Muscle layer of colon (tissue), 2 donors: ENCODE results near the gene DLK1.

ENCODE experiments used
- H3K27ac ChIP-seq: one replicate; pipeline ENCODE4 v1.7.0; 2013; ENCODE audit warnings: low read depth, mild to moderate bottlenecking, low read length, moderate library complexity
- H3K27me3 ChIP-seq, 2 donors: one replicate each; pipeline ENCODE4 v1.7.0; 2013; ENCODE audit warnings: low read length in 2 of 2, mild to moderate bottlenecking in 2 of 2; ENCODE audit not compliant: insufficient read depth in 2 of 2, control insufficient read depth in 1 of 2
- H3K36me3 ChIP-seq: one replicate; pipeline ENCODE4 v1.7.0; 2013; ENCODE audit warnings: mild to moderate bottlenecking, low read length; ENCODE audit not compliant: insufficient read depth
- H3K4me1 ChIP-seq: one replicate; pipeline ENCODE4 v1.7.0; 2013; ENCODE audit warnings: mild to moderate bottlenecking, low read length; ENCODE audit not compliant: insufficient read depth
- H3K4me3 ChIP-seq, 2 donors: one replicate each; pipeline ENCODE4 v1.7.0; 2013; ENCODE audit warnings: low read length in 2 of 2, low read depth in 1 of 2, mild to moderate bottlenecking in 1 of 2, moderate library complexity in 1 of 2
- H3K9ac ChIP-seq: one replicate; pipeline ENCODE4 v1.7.0; 2013; ENCODE audit warnings: low read length
- H3K9me3 ChIP-seq: one replicate; pipeline ENCODE4 v1.7.0; 2013; ENCODE audit warnings: mild to moderate bottlenecking, low read length
- donor health status: abdominal sarcoma.
- donor health status: Adenocarcinoma of cecum.

DLK1 gene

GRCh38 chr14:100750762-100751699 lies 24.3 kb downstream of the DLK1 start:
- no peak overlapping the region for H3K27ac ChIP-seq
- no peaks in the 10 kb centered on the region for H3K4me1 ChIP-seq
- H3K9ac ChIP-seq = no peak overlapping the region
- no peaks in the 10 kb centered on the region for H3K9me3 ChIP-seq
- no peaks in the 10 kb centered on the region for H3K36me3 ChIP-seq
- no peaks in the 10 kb centered on the region for H3K27me3 ChIP-seq
- no peak overlapping the region for H3K4me3 ChIP-seq

- no peaks in the 10 kb centered on the region for H3K4me1 ChIP-seq
- H3K36me3 ChIP-seq = no peaks in the 10 kb centered on the region
- no peak overlapping the region for H3K27ac ChIP-seq
- no peak overlapping the region for H3K9ac ChIP-seq
- H3K9me3 ChIP-seq = no peaks in the 10 kb centered on the region
- no peaks in the 10 kb centered on the region for H3K27me3 ChIP-seq
- no peak overlapping the region for H3K4me3 ChIP-seq
Measured at GRCh38 chr14:100754020-100754419, 27.3 kb downstream of the DLK1 start.

GRCh38 chr14:100755649-100756048 lies 29.0 kb downstream of the DLK1 start:
- Histone ChIP-seq H3K27me3 (no peaks in the 10 kb centered on the region), H3K9me3 (no peaks in the 10 kb centered on the region), H3K36me3 (no peaks in the 10 kb centered on the region), H3K4me1 (no peaks in the 10 kb centered on the region), H3K27ac (no peak overlapping the region), H3K9ac (no peak overlapping the region), H3K4me3 (no peak overlapping the region)

GRCh38 chr14:100761481-100761880 lies 34.8 kb downstream of the DLK1 start:
- Histone ChIP-seq H3K36me3 (no peaks in the 10 kb centered on the region), H3K9me3 (no peaks in the 10 kb centered on the region), H3K4me3 (no peak overlapping the region), H3K9ac (no peak overlapping the region), H3K27me3 (no peaks in the 10 kb centered on the region), H3K4me1 (no peaks in the 10 kb centered on the region), H3K27ac (no peak overlapping the region)

- no peaks in the 10 kb centered on the region for H3K9me3 ChIP-seq
- no peaks in the 10 kb centered on the region for H3K36me3 ChIP-seq
- H3K27me3 ChIP-seq = no peaks in the 10 kb centered on the region
- no peak overlapping the region for H3K9ac ChIP-seq
- no peak overlapping the region for H3K4me3 ChIP-seq
- no peak overlapping the region for H3K27ac ChIP-seq
- no peaks in the 10 kb centered on the region for H3K4me1 ChIP-seq
Measured at GRCh38 chr14:100762089-100762515, 35.4 kb downstream of the DLK1 start.

GRCh38 chr14:100762901-100763300 lies 36.2 kb downstream of the DLK1 start:
- Histone ChIP-seq H3K36me3 (no peaks in the 10 kb centered on the region), H3K9me3 (no peaks in the 10 kb centered on the region), H3K4me1 (no peaks in the 10 kb centered on the region), H3K27ac (no peak overlapping the region), H3K9ac (no peak overlapping the region), H3K27me3 (no peaks in the 10 kb centered on the region), H3K4me3 (no peak overlapping the region)

- Histone ChIP-seq H3K36me3 (no peaks in the 10 kb centered on the region), H3K9me3 (no peaks in the 10 kb centered on the region), H3K27ac (no peak overlapping the region), H3K4me1 (no peaks in the 10 kb centered on the region), H3K4me3 (no peak overlapping the region), H3K27me3 (peaks cover 0 to 4% of the 10 kb centered on the region in 2 donors), H3K9ac (no peak overlapping the region)
Measured at GRCh38 chr14:100764471-100765115, 37.9 kb downstream of the DLK1 start.

- Histone ChIP-seq H3K4me3 (no peak overlapping the region), H3K9me3 (no peaks in the 10 kb centered on the region), H3K4me1 (no peaks in the 10 kb centered on the region), H3K27ac (no peak overlapping the region), H3K9ac (no peak overlapping the region), H3K36me3 (no peaks in the 10 kb centered on the region), H3K27me3 (peaks cover 0 to 4% of the 10 kb centered on the region in 2 donors)
Measured at GRCh38 chr14:100765296-100765695, 38.6 kb downstream of the DLK1 start.

GRCh38 chr14:100765991-100766390 lies 39.3 kb downstream of the DLK1 start:
- Histone ChIP-seq H3K4me3 (no peak overlapping the region), H3K9me3 (no peaks in the 10 kb centered on the region), H3K9ac (no peak overlapping the region), H3K27me3 (peaks cover 0 to 4% of the 10 kb centered on the region in 2 donors), H3K27ac (no peak overlapping the region), H3K4me1 (no peaks in the 10 kb centered on the region), H3K36me3 (no peaks in the 10 kb centered on the region)

GRCh38 chr14:100767003-100767787 lies 40.5 kb downstream of the DLK1 start:
- Histone ChIP-seq H3K9ac (no peak overlapping the region), H3K27ac (no peak overlapping the region), H3K27me3 (peaks cover 0 to 4% of the 10 kb centered on the region in 2 donors), H3K4me1 (no peaks in the 10 kb centered on the region), H3K9me3 (no peaks in the 10 kb centered on the region), H3K36me3 (no peaks in the 10 kb centered on the region), H3K4me3 (no peak overlapping the region)
